H1 (cell line): ENCODE results near the gene PHTF2. TPM values are rescaled to one million over a fixed set of nuclear protein-coding genes. Genes with fewer than 3 reads are reported as not detected.

ENCODE experiments used
- CTCF ChIA-PET: fragments of 300-600 bp; sonication (Branson Sonifier 250); formaldehyde crosslinking; loops from one replicate; lab custom pipeline; 2021; ENCODE audit not compliant: partially characterized antibody; lab: Charles Lee
- POLR2A ChIA-PET: fragments of 300-600 bp; sonication (Branson Sonifier 250); formaldehyde crosslinking; loops from one replicate; lab custom pipeline; 2021; ENCODE audit warnings: inconsistent platforms; ENCODE audit not compliant: partially characterized antibody; lab: Charles Lee
- DNase-seq, 2 experiments: peaks; one replicate each; pipeline versions ENCODE4 v3.0.0 to v3.0.0-alpha.2; 2010 to 2022; ENCODE audit warnings: low spot score in 2 of 2, low read depth in 1 of 2, mixed read lengths in 1 of 2
- FAIRE-seq: peaks from 2 replicates; lab custom pipeline; 2011; peaks lifted over from hg19 to GRCh38; lab: Jason Lieb, UNC
- H2AFZ ChIP-seq: 2 replicates; pipeline ENCODE4 v1.8.1; 2012; ENCODE audit warnings: low read length, inconsistent platforms
- H2AK5ac ChIP-seq: 2 replicates; pipeline ENCODE4 v1.6.1; 2013; ENCODE audit warnings: low read depth, low read length
- H2BK120ac ChIP-seq: replicated peaks from 2 replicates; pipeline ENCODE3; 2013; ENCODE audit warnings: low read depth, low read length, inconsistent platforms
- H2BK12ac ChIP-seq: 2 replicates; pipeline ENCODE4 v1.6.1; 2013; ENCODE audit warnings: low read depth, low read length
- H2BK15ac ChIP-seq: 2 replicates; pipeline ENCODE4 v1.6.1; 2013; ENCODE audit warnings: low read length
- H2BK20ac ChIP-seq: 2 replicates; pipeline ENCODE4 v1.6.1; 2013; ENCODE audit warnings: low read length
- H2BK5ac ChIP-seq: 2 replicates; pipeline ENCODE4 v1.6.1; 2013; ENCODE audit warnings: low read depth, low read length
- H3K14ac ChIP-seq: 2 replicates; pipeline ENCODE4 v1.6.1; 2013; ENCODE audit warnings: inconsistent platforms; ENCODE audit not compliant: insufficient read length
- H3K18ac ChIP-seq: 2 replicates; pipeline ENCODE4 v1.6.1; 2013; ENCODE audit warnings: low read length; ENCODE audit errors: extremely low read depth
- H3K23ac ChIP-seq: 2 replicates; pipeline ENCODE4 v1.6.1; 2013; ENCODE audit warnings: inconsistent platforms; ENCODE audit not compliant: insufficient read length
- H3K23me2 ChIP-seq: 2 replicates; pipeline ENCODE4 v1.6.1; 2013; ENCODE audit warnings: low read depth, low read length
- H3K27ac ChIP-seq: 2 replicates; pipeline ENCODE4 v1.6.1; 2011; ENCODE audit warnings: low read depth, low read length, inconsistent platforms
- H3K27me3 ChIP-seq, 4 experiments: replicated peaks in 1 of 4; 1 replicate in 1 of 4; 2 replicates in 3 of 4; pipeline versions ENCODE4 v1.6.1 to v1.8.1; 2011 to 2013; ENCODE audit warnings: low read length in 3 of 4, mild to moderate bottlenecking in 3 of 4, inconsistent platforms in 2 of 4, mixed read lengths in 2 of 4, moderate library complexity in 1 of 4; ENCODE audit not compliant: control insufficient read depth in 3 of 4, insufficient read depth in 3 of 4; ENCODE audit errors: extremely low read depth in 1 of 4
- H3K36me3 ChIP-seq, 4 experiments: 2 replicates each; pipeline versions ENCODE4 v1.6.1 to v1.8.1; 2011 to 2013; ENCODE audit warnings: mild to moderate bottlenecking in 4 of 4, low read length in 3 of 4, moderate library complexity in 2 of 4, control low read depth in 1 of 4, inconsistent platforms in 1 of 4; ENCODE audit not compliant: insufficient read depth in 4 of 4, control insufficient read depth in 2 of 4
- H3K4ac ChIP-seq: replicated peaks from 2 replicates; pipeline ENCODE3; 2013; ENCODE audit warnings: low read length, low read depth, mixed read lengths, inconsistent platforms; ENCODE audit not compliant: insufficient read length
- H3K4me1 ChIP-seq, 4 experiments: replicated peaks in 1 of 4; 1 replicate in 1 of 4; 2 replicates in 3 of 4; pipeline versions ENCODE4 v1.6.1 to v1.8.1; 2011 to 2013; ENCODE audit warnings: low read length in 3 of 4, inconsistent platforms in 2 of 4, mixed read lengths in 1 of 4; ENCODE audit not compliant: insufficient read depth in 4 of 4, control insufficient read depth in 3 of 4
- H3K4me2 ChIP-seq, 2 experiments: 2 replicates each; pipeline versions ENCODE4 v1.6.1 to v1.8.1; 2011 to 2013; ENCODE audit warnings: low read depth in 2 of 2, low read length in 2 of 2, control low read depth in 1 of 2, inconsistent platforms in 1 of 2, mild to moderate bottlenecking in 1 of 2; ENCODE audit not compliant: insufficient read depth in 1 of 2
- H3K4me3 ChIP-seq, 4 experiments: fragments of 200-600, 300-600 bp in 1 of 4; sonication (generic), shearing (Covaris generic), sonication (Bioruptor Twin) in 1 of 4; 2 replicates each; pipeline versions ENCODE4 v1.5.1 to v1.8.1; 2011 to 2016; ENCODE audit warnings: low read length in 4 of 4, low read depth in 3 of 4, control low read depth in 2 of 4, inconsistent platforms in 2 of 4, mild to moderate bottlenecking in 2 of 4, mixed read lengths in 1 of 4, moderate library complexity in 1 of 4; ENCODE audit not compliant: insufficient read depth in 2 of 4; ENCODE audit errors: extremely low read depth in 1 of 4
- H3K56ac ChIP-seq: replicated peaks from 2 replicates; pipeline ENCODE3; 2013; ENCODE audit warnings: low read depth, mild to moderate bottlenecking, mixed read lengths, low read length, inconsistent platforms; ENCODE audit not compliant: insufficient read length
- H3K79me1 ChIP-seq: 2 replicates; pipeline ENCODE4 v1.6.1; 2013; ENCODE audit warnings: low read depth, low read length, control low read depth
- H3K79me2 ChIP-seq, 2 experiments: 2 replicates each; pipeline versions ENCODE4 v1.6.1 to v1.8.1; 2012 to 2013; ENCODE audit warnings: low read length in 2 of 2, mild to moderate bottlenecking in 2 of 2, inconsistent platforms in 1 of 2; ENCODE audit not compliant: insufficient read depth in 2 of 2, control insufficient read depth in 1 of 2
- H3K9ac ChIP-seq, 4 experiments: replicated peaks in 1 of 4; 1 replicate in 1 of 4; 2 replicates in 3 of 4; pipeline versions ENCODE4 v1.6.1 to v1.8.1; 2011 to 2013; ENCODE audit warnings: low read depth in 3 of 4, low read length in 3 of 4, control low read depth in 2 of 4, mild to moderate bottlenecking in 2 of 4, moderate library complexity in 2 of 4, inconsistent platforms in 1 of 4; ENCODE audit errors: extremely low read depth in 1 of 4
- H3K9me3 ChIP-seq, 2 experiments: 2 replicates each; pipeline versions ENCODE4 v1.6.1 to v1.8.1; 2012 to 2013; ENCODE audit warnings: mild to moderate bottlenecking in 2 of 2, moderate library complexity in 2 of 2, control low read depth in 1 of 2, inconsistent platforms in 1 of 2, low read depth in 1 of 2, low read length in 1 of 2, mixed read lengths in 1 of 2; ENCODE audit not compliant: insufficient read depth in 2 of 2
- H4K20me1 ChIP-seq, 2 experiments: replicated peaks in 1 of 2; 2 replicates each; pipeline versions ENCODE3 to v1.8.1; 2011 to 2013; ENCODE audit warnings: inconsistent platforms in 2 of 2, low read length in 2 of 2, mild to moderate bottlenecking in 1 of 2; ENCODE audit not compliant: insufficient read depth in 2 of 2, control insufficient read depth in 1 of 2
- H4K5ac ChIP-seq: 2 replicates; pipeline ENCODE4 v1.6.1; 2013; ENCODE audit warnings: low read length, low read depth, mixed read lengths, inconsistent platforms; ENCODE audit not compliant: insufficient read length
- H4K8ac ChIP-seq: 2 replicates; pipeline ENCODE4 v1.8.0; 2013; ENCODE audit warnings: mild to moderate bottlenecking, moderate library complexity, low read length, inconsistent platforms; ENCODE audit not compliant: insufficient read depth; ENCODE audit errors: extremely low read depth
- H4K91ac ChIP-seq: replicated peaks from 2 replicates; pipeline ENCODE3; 2013; ENCODE audit warnings: low read length, mixed read lengths, inconsistent platforms; ENCODE audit not compliant: insufficient read length
- CHD1 ChIP-seq: IDR thresholded peaks from 2 replicates; pipeline ENCODE4 v1.6.1; 2012; ENCODE audit warnings: low read depth, low read length, improper control_type of control experiment
- EGR1 ChIP-seq: IDR thresholded peaks from 2 replicates; pipeline ENCODE4 v1.6.1; 2011; ENCODE audit warnings: low read depth, low read length, borderline replicate concordance
- GABPA ChIP-seq: IDR thresholded peaks from 2 replicates; pipeline ENCODE4 v1.6.1; 2011; ENCODE audit warnings: mild to moderate bottlenecking, low read length, moderate library complexity, borderline replicate concordance; ENCODE audit not compliant: insufficient read depth
- RBBP5 ChIP-seq: IDR thresholded peaks from 2 replicates; pipeline ENCODE4 v1.7.1; 2012; ENCODE audit warnings: low read depth, mild to moderate bottlenecking, inconsistent platforms, low read length, moderate library complexity, borderline replicate concordance
- SIRT6 ChIP-seq: IDR thresholded peaks from one replicate; pipeline ENCODE4 v1.7.1; 2012; ENCODE audit warnings: low read length, inconsistent platforms
- SUZ12 ChIP-seq: fragments of 200-600 bp; sonication (generic); IDR thresholded peaks from 2 replicates; pipeline ENCODE4 v1.6.1; 2012; ENCODE audit warnings: mild to moderate bottlenecking, inconsistent platforms, low read length, moderate library complexity, mixed read lengths
- USF2 ChIP-seq: IDR thresholded peaks from 2 replicates; pipeline ENCODE4 v1.6.1; 2011; ENCODE audit warnings: low read length, improper control_type of control experiment
- WGBS, 2 experiments: shearing (Covaris generic) in 1 of 2; methylation state at CpG; one replicate each; pipeline versions ENCODE4 v1.1.6 to v1.1.7; 2013 to 2015; ENCODE audit warnings: low lambda C conversion rate in 2 of 2, mixed read lengths in 2 of 2, inconsistent platforms in 1 of 2, low coverage in 1 of 2, missing lambda C conversion rate in 1 of 2; ENCODE audit not compliant: insufficient replicate concordance in 2 of 2, insufficient coverage in 1 of 2, insufficient read length in 1 of 2; ENCODE audit errors: extremely low coverage in 1 of 2, missing lambda C conversion rate in 1 of 2; 5-methylcytosine and 5-hydroxymethylcytosine counted together
- polyA plus RNA-seq, 7 experiments: library from polyadenylated mRNA; depleted of rRNA in 3 of 7; stranded (reverse) in 5 of 7; unstranded in 2 of 7; fragments of >200 nt in 5 of 7; fragments of 200-250 nt in 2 of 7; gene quantifications; 1 replicate in 5 of 7; 2 replicates in 1 of 7; 4 replicates in 1 of 7; pipeline versions ENCODE4 v1.2.1 to v1.2.3, GENCODE V29; 2011 to 2013; ENCODE audit warnings: missing spikeins in 2 of 7, mixed read lengths in 2 of 7
- total RNA-seq: library from RNA; stranded (reverse); fragmentation: NEBNext Ultra II Directional; extraction: Animal tissue kit (Norgen Biotek cat#: 25700); gene quantifications from 2 replicates; pipeline ENCODE4 v1.2.1, GENCODE V29; 2021
- TF ChIP-seq, protein P1 (sequence below): IDR thresholded peaks from 2 replicates; pipeline ENCODE4 v1.6.1; 2012; ENCODE audit warnings: inconsistent platforms
- TF ChIP-seq, protein P2 (sequence below): IDR thresholded peaks from 2 replicates; pipeline ENCODE4 v1.6.1; 2012; ENCODE audit warnings: inconsistent platforms

Gene PHTF2
- total and polyA plus RNA-seq, 2 of the 8 experiments (the other 6 are each of a cell fraction or from before 2014, with no cell fraction given): 9.0 to 25.4 TPM

DNA sequence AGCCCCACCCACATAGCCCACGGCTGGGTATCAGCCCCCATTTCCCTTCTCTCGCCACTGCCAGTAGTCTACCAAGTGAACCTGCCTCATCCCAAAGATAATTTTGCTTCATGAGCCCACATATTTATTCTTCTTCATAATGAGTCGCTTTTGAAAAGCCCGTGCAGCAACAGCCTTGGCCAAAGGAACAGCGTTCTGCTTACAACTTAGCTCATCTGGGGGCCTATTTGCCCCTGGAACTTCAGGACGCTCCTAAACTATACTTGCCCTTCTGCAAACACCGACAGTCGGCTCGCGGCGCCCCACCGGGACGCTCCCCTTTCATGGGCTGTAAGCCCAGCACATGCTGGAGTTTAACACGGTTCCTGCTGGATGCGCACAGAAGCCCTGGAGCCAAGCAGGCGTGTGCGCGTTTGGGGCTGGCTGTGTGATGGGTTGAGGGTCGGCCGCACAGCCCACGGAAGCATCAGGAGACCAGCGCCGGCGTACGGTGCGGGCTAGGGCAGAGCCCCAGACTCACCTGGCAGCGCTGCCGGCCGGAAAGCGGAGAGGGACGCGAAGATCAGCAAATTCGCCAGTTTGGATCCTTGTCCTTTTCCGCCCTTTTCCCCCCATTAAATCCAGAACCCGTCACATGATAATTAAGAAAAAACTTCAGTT, 709 bp upstream of the PHTF2 start:
- peaks cover 0 to 2% of the 10 kb centered on the region in 2 experiments for H4K20me1 ChIP-seq
- peaks cover 3% of the 10 kb centered on the region for H3K23me2 ChIP-seq
- H4K8ac ChIP-seq: peak overlapping the region; percentile 94; the same call in 1 of the 2 replicates
- peak overlapping the region; percentile 93 for H2BK5ac ChIP-seq
- CTCF ChIA-PET: interaction anchor here (0.8 to 1.2 kb wide), 4 partner anchors 79 to 147 kb away, joined by 3 to 4 read pairs (median 4); no protein-coding TSS in a partner anchor
- H3K9me3 ChIP-seq: no peaks in the 10 kb centered on the region
- peaks cover 0 to 44% of the 10 kb centered on the region in 2 experiments; a peak in 2 of 4 replicates for H3K79me2 ChIP-seq
- H3K36me3 ChIP-seq: peaks cover 0 to 4% (median 0%) of the 10 kb centered on the region in 4 experiments; a peak in 1 of 8 replicates
- 2% methylated on average over 35 of the region's 35 CpGs; no CpG with 5 or more reads in 1 of the 2 experiments for WGBS, 2 experiments
- H3K23ac ChIP-seq: no peak overlapping the region
- H2BK12ac ChIP-seq: no peak overlapping the region
- H3K27ac ChIP-seq: peak overlapping the region; percentile 54
- H3K27me3 ChIP-seq: no peaks in the 10 kb centered on the region
- H3K4me3 ChIP-seq: peak overlapping the region; percentile 81 to 89 (median 84)
- H3K56ac ChIP-seq: no peak overlapping the region
- DNase-seq (no peak), FAIRE-seq (no peak)
- H3K4me1 ChIP-seq: peaks cover 0 to 2% (median 2%) of the 10 kb centered on the region in 4 experiments; a peak in 3 of 7 replicates
- no peak overlapping the region for H3K14ac ChIP-seq
- 0 out of 2 replicates have a peak, but pooled peaks cover 3% of the 10 kb centered on the region for H3K79me1 ChIP-seq
- H3K4me2 ChIP-seq: peak overlapping the region; percentile 83 to 87
- H2BK15ac ChIP-seq: no peak overlapping the region
- peak overlapping the region; percentile 83 for H3K4ac ChIP-seq
- H2BK20ac ChIP-seq: no peak overlapping the region
- POLR2A ChIA-PET: interaction anchor here (0.6 to 1.9 kb wide), 6 partner anchors 9 to 259 kb away, joined by 3 to 5 read pairs (median 4); no protein-coding TSS in a partner anchor
- H3K18ac ChIP-seq: peak overlapping the region; percentile 95
- H2BK120ac ChIP-seq: no peak overlapping the region
- H4K5ac ChIP-seq: peak overlapping the region; percentile 89
- peak overlapping the region in 3 of 4 experiments; percentile 67 to 84 (median 82); a peak in 6 of 7 replicates for H3K9ac ChIP-seq
- 0 out of 2 replicates have a peak overlapping the region, but pooled peaks have one; percentile 19 for H2AFZ ChIP-seq
- H2AK5ac ChIP-seq: no peak overlapping the region
- H4K91ac ChIP-seq: peak overlapping the region; percentile 38
- TF ChIP-seq SIRT6 (no peak), CHD1 (no peak), EGR1 (no peak), RBBP5 (no peak), GABPA (no peak), SUZ12 (no peak), USF2 (peak; percentile 54; the same call in 1 of the 2 replicates)
- TF ChIP-seq, protein P1, sequence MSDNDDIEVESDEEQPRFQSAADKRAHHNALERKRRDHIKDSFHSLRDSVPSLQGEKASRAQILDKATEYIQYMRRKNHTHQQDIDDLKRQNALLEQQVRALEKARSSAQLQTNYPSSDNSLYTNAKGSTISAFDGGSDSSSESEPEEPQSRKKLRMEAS: peak; percentile 55
- TF ChIP-seq, protein P2, sequence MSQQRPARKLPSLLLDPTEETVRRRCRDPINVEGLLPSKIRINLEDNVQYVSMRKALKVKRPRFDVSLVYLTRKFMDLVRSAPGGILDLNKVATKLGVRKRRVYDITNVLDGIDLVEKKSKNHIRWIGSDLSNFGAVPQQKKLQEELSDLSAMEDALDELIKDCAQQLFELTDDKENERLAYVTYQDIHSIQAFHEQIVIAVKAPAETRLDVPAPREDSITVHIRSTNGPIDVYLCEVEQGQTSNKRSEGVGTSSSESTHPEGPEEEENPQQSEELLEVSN: peak; percentile 60
